Heart left ventricle (tissue), 16 donors: ENCODE data around the gene PMP22. TPM values are rescaled to one million over a fixed set of nuclear protein-coding genes. Genes with fewer than 3 reads are reported as not detected.

Experiments used
- ATAC-seq, 4 donors: fragments of 200-7000 bp; cut with Tn5 transposase; one replicate each; pipeline ENCODE4 v1.9.1; 2020 to 2022; ENCODE audit warnings: moderate library complexity in 4 of 4, mild to moderate bottlenecking in 3 of 4, moderate number of reproducible peaks in 1 of 4
- DNase-seq, 5 donors: peaks; one replicate each; pipeline ENCODE4 v3.0.0-alpha.2; 2020
- H3K27ac ChIP-seq, 12 donors: fragments of 200-600 bp; sonication (generic) in 4 of 12; one replicate each; pipeline versions ENCODE4 v1.5.0 to v1.8.0; 2016 to 2022; ENCODE audit warnings: mild to moderate bottlenecking in 2 of 12
- H3K27me3 ChIP-seq, 9 donors: fragments of 200-600 bp; sonication (generic) in 2 of 9; one replicate each; pipeline versions ENCODE4 v1.5.1 to v1.8.0; 2016 to 2022; ENCODE audit warnings: mild to moderate bottlenecking in 3 of 9
- H3K36me3 ChIP-seq, 9 donors: fragments of 200-600 bp; sonication (generic) in 2 of 9; one replicate each; pipeline versions ENCODE4 v1.5.0 to v1.8.0; 2018 to 2022; ENCODE audit warnings: mild to moderate bottlenecking in 2 of 9
- H3K4me1 ChIP-seq, 12 donors: fragments of 200-600 bp; sonication (generic) in 4 of 12; one replicate each; pipeline versions ENCODE4 v1.5.0 to v1.8.0; 2016 to 2022; ENCODE audit warnings: mild to moderate bottlenecking in 3 of 12
- H3K4me3 ChIP-seq, 12 donors: fragments of 200-600 bp; sonication (generic) in 4 of 12; one replicate each; pipeline versions ENCODE4 v1.5.0 to v1.8.0; 2017 to 2022; ENCODE audit warnings: mild to moderate bottlenecking in 9 of 12, moderate library complexity in 4 of 12
- H3K9me3 ChIP-seq, 12 donors: fragments of 200-600 bp; sonication (generic) in 4 of 12; one replicate each; pipeline versions ENCODE4 v1.5.0 to v1.8.0; 2016 to 2022; ENCODE audit warnings: mild to moderate bottlenecking in 1 of 12
- POLR2A ChIP-seq, 2 donors: fragments of 450-650 bp; IDR thresholded peaks; one replicate each; pipeline ENCODE4 v1.6.1; 2017; ENCODE audit warnings: antibody characterized with exemption in 2 of 2, mild to moderate bottlenecking in 2 of 2, moderate library complexity in 2 of 2
- WGBS, 4 donors: extraction: QIAGEN DNeasy Blood & Tissue Kit in 2 of 4; methylation state at CpG; one replicate each; pipeline versions ENCODE4 v1.1.5 to v1.1.7; 2013 to 2018; 5-methylcytosine and 5-hydroxymethylcytosine counted together
- intact Hi-C, 10 donors: fragments of 100-400 bp; cut with DNase I; formaldehyde crosslinking; loops; one replicate each; pipeline versions ENCODE4 v1.11.1 to v1.14.2; 2022
- polyA plus RNA-seq, 2 donors: library from polyadenylated mRNA; stranded (reverse); fragments of 200-250 nt; gene quantifications; one replicate each; pipeline ENCODE4 v1.2.3, GENCODE V29; 2013
- total RNA-seq, 9 donors: library from RNA; depleted of rRNA in 2 of 9; stranded (reverse); fragments of >200 nt in 2 of 9; fragmentation: NEBNext Ultra II Directional in 3 of 9; extraction: Animal tissue kit (Norgen Biotek cat#: 25700) in 3 of 9; gene quantifications; one replicate each; pipeline versions ENCODE4 v1.1.0 to v1.2.4, GENCODE V29; 2016 to 2023
- TF ChIP-seq, protein P1 (sequence below), 12 donors: fragments of 200-600 bp; sonication (generic) in 4 of 12; IDR thresholded peaks; one replicate each; pipeline versions ENCODE4 v1.5.0 to v1.8.0; 2018 to 2022; ENCODE audit warnings: antibody characterized with exemption in 12 of 12, mild to moderate bottlenecking in 5 of 12
- donor health status: ischemic (EF 13 %, LVEDD 7.1; RV severe dilation, severe dysfunction).
- donor health status: healthy with polysubstance abuse.
- donor health status: DM: no; HTN: yes; CAD: no.
- donor health status: DM: no; HTN: no; CAD: no.
- donor health status: ischemic (EF 25% LVEDD 6.9; RV normal size, moderate dysfunction).
- donor health status: ischemic (EF 25% LVEDD 5.7; RV mildly dilated, moderate dysfunction).
- donor health status: healthy.
- donor health status: DM: yes; HTN: yes; CAD: no.
- donor health status: ischemic (EF 35%, LVEDD 5.7; RV mildly dilated, moderate dysfunction).
- donor health status: nonischemic (EF 11% LVEDD 7.7; RV severe dilation, severe dysfunction).
- donor health status: DM: yes; HTN: yes; CAD: no.
- donor health status: PGD.
- donor health status: ischemic (EF 29% LVEDD 5.4; RV normal size, mild dysfunction).
- donor health status: nonischemic (EF 23%, LVEDD 6.1; RV moderate dilation, normal function).

Gene PMP22
- total and polyA plus RNA-seq, 11 donors: 92.2 to 421 (median 186) TPM

DNA sequence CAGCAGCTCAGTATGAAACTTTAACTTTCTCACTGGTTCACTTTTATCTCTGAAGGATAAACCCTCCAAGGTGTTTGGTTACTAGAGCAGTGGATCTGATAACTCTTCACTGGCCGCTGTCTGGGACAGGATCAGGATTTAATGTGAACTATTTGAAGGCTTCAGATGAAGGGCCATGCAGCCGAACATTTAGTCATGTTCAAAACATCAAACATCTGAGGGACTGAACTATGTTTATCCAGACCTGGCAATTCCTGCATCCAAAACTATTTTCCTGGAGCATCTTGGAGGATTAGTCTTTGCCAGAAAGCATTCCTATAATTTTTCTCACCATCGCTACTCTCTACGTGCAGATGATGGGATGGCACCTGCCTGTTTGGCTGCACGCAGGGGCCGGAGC is 20.3 kb upstream of the PMP22 start:
- H3K36me3 ChIP-seq: no peaks in the 10 kb centered on the region
- DNase-seq: no peak
- intact Hi-C loops: no loop called here
- no peak overlapping the region for H3K27ac ChIP-seq
- TF ChIP-seq, protein P1, sequence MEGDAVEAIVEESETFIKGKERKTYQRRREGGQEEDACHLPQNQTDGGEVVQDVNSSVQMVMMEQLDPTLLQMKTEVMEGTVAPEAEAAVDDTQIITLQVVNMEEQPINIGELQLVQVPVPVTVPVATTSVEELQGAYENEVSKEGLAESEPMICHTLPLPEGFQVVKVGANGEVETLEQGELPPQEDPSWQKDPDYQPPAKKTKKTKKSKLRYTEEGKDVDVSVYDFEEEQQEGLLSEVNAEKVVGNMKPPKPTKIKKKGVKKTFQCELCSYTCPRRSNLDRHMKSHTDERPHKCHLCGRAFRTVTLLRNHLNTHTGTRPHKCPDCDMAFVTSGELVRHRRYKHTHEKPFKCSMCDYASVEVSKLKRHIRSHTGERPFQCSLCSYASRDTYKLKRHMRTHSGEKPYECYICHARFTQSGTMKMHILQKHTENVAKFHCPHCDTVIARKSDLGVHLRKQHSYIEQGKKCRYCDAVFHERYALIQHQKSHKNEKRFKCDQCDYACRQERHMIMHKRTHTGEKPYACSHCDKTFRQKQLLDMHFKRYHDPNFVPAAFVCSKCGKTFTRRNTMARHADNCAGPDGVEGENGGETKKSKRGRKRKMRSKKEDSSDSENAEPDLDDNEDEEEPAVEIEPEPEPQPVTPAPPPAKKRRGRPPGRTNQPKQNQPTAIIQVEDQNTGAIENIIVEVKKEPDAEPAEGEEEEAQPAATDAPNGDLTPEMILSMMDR (IDR thresholded peaks at IDR 0.05): no peak
- no peak for TF ChIP-seq POLR2A (IDR thresholded peaks at IDR 0.05)
- no peak for ATAC-seq
- no peaks in the 10 kb centered on the region for H3K27me3 ChIP-seq
- peaks cover 0 to 6% (median 0%) of the 10 kb centered on the region in 12 donors for H3K9me3 ChIP-seq
- H3K4me3 ChIP-seq: no peak overlapping the region
- H3K4me1 ChIP-seq: peaks cover 0 to 22% (median 8%) of the 10 kb centered on the region in 12 donors
- 78 to 85% (median 80%) methylated on average over 6 of the region's 6 CpGs for WGBS, 4 donors

DNA sequence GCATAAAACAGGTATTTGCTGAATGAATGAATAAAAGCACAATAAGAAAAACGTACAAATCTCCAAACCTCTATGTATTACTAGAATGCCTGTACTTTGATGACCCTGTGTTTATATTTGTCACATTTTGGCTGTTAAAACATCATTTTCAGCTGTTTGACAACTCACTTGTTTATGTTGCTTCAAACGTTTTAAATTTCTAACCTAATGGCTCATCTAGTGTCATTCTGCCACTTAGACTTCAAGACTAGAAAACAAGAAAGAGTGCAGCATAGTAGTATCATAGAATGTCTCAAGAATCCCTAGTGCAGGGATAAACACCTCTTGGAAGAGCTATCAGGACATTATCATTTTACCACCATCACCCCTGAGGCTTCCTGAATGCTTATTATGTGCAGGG is 19.4 kb upstream of the PMP22 start:
- intact Hi-C loops: no loop called here
- Histone ChIP-seq H3K4me3 (no peak overlapping the region), H3K9me3 (peaks cover 0 to 6% (median 0%) of the 10 kb centered on the region in 12 donors), H3K36me3 (no peaks in the 10 kb centered on the region), H3K27ac (no peak overlapping the region), H3K27me3 (no peaks in the 10 kb centered on the region), H3K4me1 (peaks cover 0 to 17% (median 8%) of the 10 kb centered on the region in 12 donors)
- WGBS, 4 donors: 56 to 60% (median 57%) methylated on average over 2 of the region's 2 CpGs
- ATAC-seq: no peak
- TF ChIP-seq POLR2A (IDR thresholded peaks at IDR 0.05): no peak
- TF ChIP-seq, protein P1 (IDR thresholded peaks at IDR 0.05): no peak
- DNase-seq: no peak

DNA sequence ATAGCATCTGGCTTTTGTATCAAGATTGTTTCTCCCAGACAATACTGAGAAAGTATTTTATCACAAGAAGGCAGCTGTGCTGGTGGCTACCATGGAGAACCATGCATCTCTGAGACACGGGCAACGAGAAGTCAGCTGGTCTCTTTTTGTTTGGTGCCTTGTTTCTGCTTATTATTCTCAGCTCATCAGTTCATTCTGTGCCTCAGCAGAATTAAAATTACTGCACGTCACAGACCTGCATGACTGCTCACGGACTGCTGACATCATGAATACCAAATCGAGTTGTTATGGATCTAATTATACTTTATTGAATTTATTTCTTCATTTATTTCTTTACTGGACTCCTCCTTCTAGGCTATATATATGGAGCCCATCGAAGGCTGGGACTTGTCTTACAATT is 19.0 kb upstream of the PMP22 start:
- Histone ChIP-seq H3K36me3 (no peaks in the 10 kb centered on the region), H3K27ac (no peak overlapping the region), H3K9me3 (peaks cover 0 to 6% (median 0%) of the 10 kb centered on the region in 12 donors), H3K4me3 (no peak overlapping the region), H3K4me1 (peaks cover 0 to 17% (median 8%) of the 10 kb centered on the region in 12 donors), H3K27me3 (no peaks in the 10 kb centered on the region)
- TF ChIP-seq POLR2A (IDR thresholded peaks at IDR 0.05): no peak
- TF ChIP-seq, protein P1 (IDR thresholded peaks at IDR 0.05): no peak
- ATAC-seq: no peak
- DNase-seq: no peak
- intact Hi-C loops: no loop called here
- WGBS, 4 donors: 85 to 94% (median 89%) methylated on average over 6 of the region's 6 CpGs

DNA sequence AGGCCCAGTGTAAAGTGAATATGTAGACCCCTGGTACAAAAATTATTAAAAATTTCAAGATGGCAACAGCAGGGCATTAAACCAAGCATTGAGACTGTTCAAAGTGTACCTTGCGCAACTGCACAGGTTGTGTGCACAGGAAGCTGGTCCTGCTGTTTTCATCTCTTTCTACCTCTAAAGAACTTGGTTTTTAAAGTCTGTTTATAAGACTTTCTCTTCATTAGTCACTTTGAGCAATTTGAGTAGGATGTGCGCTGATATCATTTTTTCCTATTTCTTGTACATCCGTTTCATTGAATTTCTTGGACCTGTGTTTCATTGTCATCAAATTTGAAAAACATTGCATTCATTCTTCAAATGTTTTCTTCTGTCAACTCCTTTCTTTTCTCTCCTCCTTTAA is 16.8 kb upstream of the PMP22 start:
- no peak overlapping the region for H3K4me3 ChIP-seq
- DNase-seq (no peak), ATAC-seq (no peak)
- H3K36me3 ChIP-seq: no peaks in the 10 kb centered on the region
- intact Hi-C loops: no loop called here
- no peak overlapping the region for H3K27ac ChIP-seq
- H3K27me3 ChIP-seq: no peaks in the 10 kb centered on the region
- H3K4me1 ChIP-seq: peaks cover 0 to 8% (median 0%) of the 10 kb centered on the region in 12 donors
- WGBS, 4 donors: 68 to 85% (median 77%) methylated on average over 3 of the region's 3 CpGs
- no peak for TF ChIP-seq POLR2A (IDR thresholded peaks at IDR 0.05)
- TF ChIP-seq, protein P1 (IDR thresholded peaks at IDR 0.05): no peak
- peaks cover 0 to 6% (median 0%) of the 10 kb centered on the region in 12 donors for H3K9me3 ChIP-seq
